Measurements from ENCODE around the gene SLC31A1. TPM values are rescaled to one million over a fixed set of nuclear protein-coding genes. Genes with fewer than 3 reads are reported as not detected.
A peak's percentile ranks its signal among the peaks of the same experiment; 100 is the strongest.

The SLC31A1 gene
- total and polyA plus RNA-seq, 3 donors from 2014 or later, result 12.3 to 21.9 (median 15.3) TPM

DNA sequence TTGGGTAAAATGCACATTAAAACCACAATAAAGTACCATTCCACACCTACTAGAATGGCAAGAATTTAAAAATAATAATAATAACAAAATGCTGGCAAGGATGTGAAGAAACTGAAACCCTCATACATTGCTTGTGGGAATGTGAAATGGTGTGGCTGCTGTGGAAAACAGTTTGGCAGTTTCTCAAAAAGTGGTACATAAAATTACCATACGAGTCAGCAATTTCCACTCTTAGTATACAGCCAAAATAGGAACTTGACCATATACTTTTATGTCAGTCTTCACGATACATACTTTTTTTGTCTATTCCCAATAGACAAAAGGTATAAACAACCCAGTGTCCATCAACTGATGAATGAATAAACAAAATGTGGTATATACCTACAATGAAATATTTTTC is 15.9 kb upstream of the SLC31A1 start:
- WGBS, 2 donors, result 89 to 91% methylated on average over 2 of the region's 2 CpGs
- no peaks in the 10 kb centered on the region for H3K4me1 ChIP-seq
- H3K4me3 ChIP-seq, result no peak overlapping the region
- H3K9me3 ChIP-seq, result no peaks in the 10 kb centered on the region
- H3K27me3 ChIP-seq, result no peaks in the 10 kb centered on the region
- no peak overlapping the region for H3K27ac ChIP-seq
- no peak for DNase-seq
- no peaks in the 10 kb centered on the region for H3K36me3 ChIP-seq (ENCODE audit: low read depth, missing control alignments)
- intact Hi-C loops (cut with DNase I; ENCODE audit: low total_unique reads), result no loop called here
- TF ChIP-seq, protein P1, sequence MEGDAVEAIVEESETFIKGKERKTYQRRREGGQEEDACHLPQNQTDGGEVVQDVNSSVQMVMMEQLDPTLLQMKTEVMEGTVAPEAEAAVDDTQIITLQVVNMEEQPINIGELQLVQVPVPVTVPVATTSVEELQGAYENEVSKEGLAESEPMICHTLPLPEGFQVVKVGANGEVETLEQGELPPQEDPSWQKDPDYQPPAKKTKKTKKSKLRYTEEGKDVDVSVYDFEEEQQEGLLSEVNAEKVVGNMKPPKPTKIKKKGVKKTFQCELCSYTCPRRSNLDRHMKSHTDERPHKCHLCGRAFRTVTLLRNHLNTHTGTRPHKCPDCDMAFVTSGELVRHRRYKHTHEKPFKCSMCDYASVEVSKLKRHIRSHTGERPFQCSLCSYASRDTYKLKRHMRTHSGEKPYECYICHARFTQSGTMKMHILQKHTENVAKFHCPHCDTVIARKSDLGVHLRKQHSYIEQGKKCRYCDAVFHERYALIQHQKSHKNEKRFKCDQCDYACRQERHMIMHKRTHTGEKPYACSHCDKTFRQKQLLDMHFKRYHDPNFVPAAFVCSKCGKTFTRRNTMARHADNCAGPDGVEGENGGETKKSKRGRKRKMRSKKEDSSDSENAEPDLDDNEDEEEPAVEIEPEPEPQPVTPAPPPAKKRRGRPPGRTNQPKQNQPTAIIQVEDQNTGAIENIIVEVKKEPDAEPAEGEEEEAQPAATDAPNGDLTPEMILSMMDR (IDR thresholded peaks at IDR 0.05), result no peak
- no peak for TF ChIP-seq POLR2A (IDR thresholded peaks at IDR 0.05)

DNA sequence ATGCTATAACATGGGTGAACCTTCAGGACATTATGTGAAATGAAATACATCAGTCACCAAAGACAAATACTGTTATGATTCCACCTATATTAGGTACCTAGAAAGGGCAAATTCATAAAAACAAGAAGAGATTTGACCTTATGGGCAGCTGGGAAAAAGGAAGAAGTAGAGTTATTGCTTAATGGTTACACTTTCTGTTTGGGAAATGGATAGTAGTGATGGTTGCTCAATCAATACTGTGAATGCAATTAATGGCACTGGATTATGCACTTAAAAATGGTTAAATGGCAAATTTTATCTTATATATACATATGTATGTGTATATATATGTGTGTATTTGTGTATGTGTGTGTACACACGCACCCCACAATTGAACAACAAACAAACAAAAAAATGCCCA is 15.5 kb upstream of the SLC31A1 start:
- no peaks in the 10 kb centered on the region for H3K36me3 ChIP-seq (ENCODE audit: low read depth, missing control alignments)

DNA sequence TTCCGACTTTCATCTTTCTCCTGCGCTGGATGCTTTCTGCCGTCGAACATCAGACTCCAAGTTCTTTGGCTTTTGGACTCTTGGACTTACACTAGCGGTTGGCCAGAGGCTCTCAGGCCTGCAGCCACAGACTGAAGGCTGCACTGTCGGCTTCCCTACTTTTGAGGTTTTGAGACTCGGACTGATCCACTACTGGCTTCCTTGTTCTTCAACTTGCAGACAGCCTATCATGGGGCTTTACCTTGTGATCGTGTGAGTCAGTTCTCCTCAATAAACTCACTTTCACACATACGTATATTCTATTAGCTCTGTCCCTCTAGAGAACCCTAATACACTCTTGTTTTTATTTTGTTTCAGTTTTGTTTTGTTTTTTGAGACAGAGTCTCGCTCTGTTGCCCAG is 10.5 kb upstream of the SLC31A1 start:
- Histone ChIP-seq H3K4me1 (no peaks in the 10 kb centered on the region), H3K27me3 (no peaks in the 10 kb centered on the region), H3K27ac (no peak overlapping the region), H3K9me3 (no peaks in the 10 kb centered on the region), H3K4me3 (no peak overlapping the region), H3K36me3 (ENCODE audit: low read depth, missing control alignments) (no peaks in the 10 kb centered on the region)
- TF ChIP-seq, protein P1 (IDR thresholded peaks at IDR 0.05), result no peak
- no peak for TF ChIP-seq POLR2A (IDR thresholded peaks at IDR 0.05)
- peak; percentile 25 for DNase-seq
- intact Hi-C loops (cut with DNase I; ENCODE audit: low total_unique reads), result no loop called here
- 89 to 90% methylated on average over 10 of the region's 10 CpGs for WGBS, 2 donors

More for the DNA sequence above, 15.5 kb upstream of the SLC31A1 start:
- no peak for DNase-seq
- Histone ChIP-seq H3K9me3 (no peaks in the 10 kb centered on the region), H3K27ac (no peak overlapping the region), H3K4me3 (no peak overlapping the region), H3K27me3 (no peaks in the 10 kb centered on the region), H3K4me1 (no peaks in the 10 kb centered on the region)
- intact Hi-C loops (cut with DNase I; ENCODE audit: low total_unique reads), result no loop called here
- WGBS, 2 donors, result 98 to 100% methylated on average over 1 of the region's 1 CpG
- TF ChIP-seq, protein P1 (IDR thresholded peaks at IDR 0.05), result no peak
- no peak for TF ChIP-seq POLR2A (IDR thresholded peaks at IDR 0.05)

DNA sequence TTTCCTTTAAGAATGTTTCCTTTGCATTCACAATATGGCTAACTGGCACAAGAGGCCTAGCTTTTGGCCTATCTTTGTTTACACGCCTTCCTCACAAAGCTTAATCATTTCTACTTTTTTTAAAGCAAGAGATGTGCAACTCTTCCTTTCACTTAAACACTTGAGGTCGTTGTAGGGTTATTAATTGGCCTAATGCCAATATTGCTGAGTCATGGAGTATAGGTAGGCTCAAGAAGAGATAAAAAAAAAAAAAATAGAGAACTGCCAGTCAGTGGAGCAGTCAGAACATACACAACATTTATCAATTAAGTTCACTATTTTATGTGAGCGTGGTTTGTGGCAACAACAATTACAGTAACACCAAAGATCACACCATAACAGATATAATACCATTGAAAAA is 6.2 kb upstream of the SLC31A1 start:
- DNase-seq, result no peak
- no peak overlapping the region for H3K4me3 ChIP-seq
- no peak overlapping the region for H3K27ac ChIP-seq
- intact Hi-C loops (cut with DNase I; ENCODE audit: low total_unique reads), result no loop called here
- WGBS, 2 donors, result 83 to 87% methylated on average over 3 of the region's 3 CpGs
- no peaks in the 10 kb centered on the region for H3K9me3 ChIP-seq
- no peaks in the 10 kb centered on the region for H3K4me1 ChIP-seq
- TF ChIP-seq POLR2A (IDR thresholded peaks at IDR 0.05), result no peak
- TF ChIP-seq, protein P1 (IDR thresholded peaks at IDR 0.05), result no peak
- no peaks in the 10 kb centered on the region for H3K27me3 ChIP-seq
- no peaks in the 10 kb centered on the region for H3K36me3 ChIP-seq (ENCODE audit: low read depth, missing control alignments)

DNA sequence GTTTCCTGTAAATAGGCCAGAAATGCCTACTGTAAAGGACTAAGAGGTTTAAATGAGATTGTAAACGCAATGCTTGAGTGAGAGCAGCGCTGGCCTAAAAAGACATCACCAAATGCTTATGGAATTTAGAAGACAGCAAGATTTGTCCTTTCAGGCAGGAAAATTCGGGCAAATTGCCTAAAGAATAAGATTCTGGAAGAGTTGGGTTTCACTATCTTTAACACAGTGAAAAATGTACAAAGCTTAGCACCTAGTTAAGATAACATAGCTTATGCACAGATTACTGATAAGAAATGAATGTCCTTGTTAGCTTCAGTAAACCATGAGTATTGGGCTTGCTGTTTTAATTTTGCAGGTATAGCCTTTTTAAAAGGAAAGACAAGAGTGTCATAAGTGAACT is 4.9 kb upstream of the SLC31A1 start:
- H3K4me1 ChIP-seq, result peaks cover 3% of the 10 kb centered on the region
- intact Hi-C loops (cut with DNase I; ENCODE audit: low total_unique reads), result no loop called here
- no peaks in the 10 kb centered on the region for H3K36me3 ChIP-seq (ENCODE audit: low read depth, missing control alignments)
- H3K27me3 ChIP-seq, result no peaks in the 10 kb centered on the region
- TF ChIP-seq POLR2A (IDR thresholded peaks at IDR 0.05), result no peak
- TF ChIP-seq, protein P1 (IDR thresholded peaks at IDR 0.05), result no peak
- H3K9me3 ChIP-seq, result no peaks in the 10 kb centered on the region
- no peak for DNase-seq
- WGBS, 2 donors, result 91 to 93% methylated on average over 3 of the region's 3 CpGs
- no peak overlapping the region for H3K4me3 ChIP-seq
- H3K27ac ChIP-seq, result no peak overlapping the region

Data from testis (tissue), 3 donors.